Muscle layer of duodenum (tissue), 2 donors: ENCODE results near the gene TCF4.

Experiments
- H3K27ac ChIP-seq: one replicate; pipeline ENCODE4 v1.7.0; 2013; ENCODE audit warnings: mild to moderate bottlenecking, low read length
- H3K27me3 ChIP-seq: one replicate; pipeline ENCODE4 v1.7.0; 2013; ENCODE audit warnings: low read depth, mild to moderate bottlenecking, control low read depth, low read length
- H3K36me3 ChIP-seq, 2 donors: one replicate each; pipeline ENCODE4 v1.7.0; 2013; ENCODE audit warnings: low read length in 2 of 2, control low read depth in 1 of 2, mild to moderate bottlenecking in 1 of 2; ENCODE audit not compliant: insufficient read depth in 2 of 2, control insufficient read depth in 1 of 2
- H3K4me1 ChIP-seq, 2 donors: one replicate each; pipeline ENCODE4 v1.7.0; 2013; ENCODE audit warnings: low read length in 2 of 2, mild to moderate bottlenecking in 2 of 2, control low read depth in 1 of 2, moderate library complexity in 1 of 2; ENCODE audit not compliant: insufficient read depth in 2 of 2, control insufficient read depth in 1 of 2
- H3K4me3 ChIP-seq, 2 donors: one replicate each; pipeline ENCODE4 v1.7.0; 2013; ENCODE audit warnings: low read length in 2 of 2, low read depth in 1 of 2, mild to moderate bottlenecking in 1 of 2
- H3K9me3 ChIP-seq, 2 donors: one replicate each; pipeline ENCODE4 v1.7.0; 2013; ENCODE audit warnings: low read length in 2 of 2, control low read depth in 1 of 2, mild to moderate bottlenecking in 1 of 2; ENCODE audit not compliant: control insufficient read depth in 1 of 2
- donor health status: healthy.

Gene TCF4

GRCh38 chr18:55256929-55257289 lies 331.1 kb downstream of the TCF4 start:
- Histone ChIP-seq H3K4me1 (peaks cover 0 to 13% of the 10 kb centered on the region in 2 donors), H3K27ac (no peak overlapping the region), H3K36me3 (peaks cover 15 to 39% of the 10 kb centered on the region in 2 donors), H3K4me3 (no peak overlapping the region), H3K27me3 (no peaks in the 10 kb centered on the region), H3K9me3 (no peaks in the 10 kb centered on the region)

DNA sequence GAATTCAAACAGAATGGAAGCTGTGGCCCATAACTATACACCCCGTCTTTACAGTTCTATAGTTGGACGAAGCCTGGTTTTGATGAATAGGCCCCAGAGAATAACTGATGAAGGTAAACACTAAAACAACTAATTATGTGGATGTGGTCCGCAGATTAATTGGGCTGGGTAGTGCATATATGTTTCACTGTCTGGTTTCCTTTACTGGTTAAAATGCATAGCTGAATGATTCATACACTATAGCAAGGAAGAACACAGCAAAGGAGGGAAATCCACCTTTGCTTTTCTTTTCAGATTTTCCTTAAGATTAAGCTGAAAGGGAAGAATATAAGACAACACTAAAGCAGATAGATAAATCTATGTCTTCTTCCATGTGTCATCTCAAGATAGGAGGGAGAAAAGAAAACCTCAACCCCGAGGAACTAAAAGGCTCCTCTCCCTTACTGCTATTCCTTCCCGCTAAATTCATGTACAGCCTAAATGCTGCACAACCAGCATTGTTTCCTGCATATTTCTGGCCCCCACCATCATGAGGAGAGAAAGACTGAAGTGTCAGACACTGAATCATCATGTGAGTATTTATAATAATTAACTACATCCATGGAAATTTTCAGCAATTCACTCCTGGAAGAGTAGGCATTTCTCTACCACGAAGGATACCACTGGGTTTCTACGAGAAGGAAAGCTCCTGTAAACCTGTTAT lies 331.6 kb downstream of the TCF4 start:
- H3K27ac ChIP-seq = no peak overlapping the region
- H3K27me3 ChIP-seq = no peaks in the 10 kb centered on the region
- H3K36me3 ChIP-seq = peaks cover 15 to 36% of the 10 kb centered on the region in 2 donors
- no peak overlapping the region for H3K4me3 ChIP-seq
- H3K9me3 ChIP-seq = no peaks in the 10 kb centered on the region
- H3K4me1 ChIP-seq = peaks cover 0 to 15% of the 10 kb centered on the region in 2 donors

- Histone ChIP-seq H3K27me3 (no peaks in the 10 kb centered on the region), H3K4me3 (no peak overlapping the region), H3K27ac (no peak overlapping the region), H3K9me3 (no peaks in the 10 kb centered on the region), H3K4me1 (peaks cover 0 to 15% of the 10 kb centered on the region in 2 donors), H3K36me3 (peaks cover 19 to 34% of the 10 kb centered on the region in 2 donors)
Measured at GRCh38 chr18:55253814-55254213, 334.2 kb downstream of the TCF4 start.

DNA sequence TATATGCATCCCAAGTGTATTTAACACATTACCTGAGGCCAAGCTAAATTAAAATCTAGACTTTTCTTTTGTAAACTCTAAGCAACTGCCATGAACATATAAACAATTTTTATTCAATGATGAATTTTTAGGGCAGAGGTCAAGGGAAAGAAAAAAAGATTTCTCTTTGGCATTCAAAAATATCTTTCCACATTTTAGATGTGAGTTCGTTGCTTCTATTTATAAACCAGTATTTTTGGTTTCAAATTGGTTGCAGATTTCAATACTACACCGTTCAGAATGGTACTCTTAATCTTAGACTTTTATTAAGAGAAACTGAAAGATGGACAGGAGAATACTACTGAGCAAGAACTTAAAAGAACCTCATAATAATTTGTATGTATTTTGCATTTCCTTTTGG lies 335.1 kb downstream of the TCF4 start:
- Histone ChIP-seq H3K9me3 (no peaks in the 10 kb centered on the region), H3K27ac (no peak overlapping the region), H3K4me3 (no peak overlapping the region), H3K27me3 (no peaks in the 10 kb centered on the region), H3K36me3 (peaks cover 19 to 34% of the 10 kb centered on the region in 2 donors), H3K4me1 (peaks cover 0 to 15% of the 10 kb centered on the region in 2 donors)

DNA sequence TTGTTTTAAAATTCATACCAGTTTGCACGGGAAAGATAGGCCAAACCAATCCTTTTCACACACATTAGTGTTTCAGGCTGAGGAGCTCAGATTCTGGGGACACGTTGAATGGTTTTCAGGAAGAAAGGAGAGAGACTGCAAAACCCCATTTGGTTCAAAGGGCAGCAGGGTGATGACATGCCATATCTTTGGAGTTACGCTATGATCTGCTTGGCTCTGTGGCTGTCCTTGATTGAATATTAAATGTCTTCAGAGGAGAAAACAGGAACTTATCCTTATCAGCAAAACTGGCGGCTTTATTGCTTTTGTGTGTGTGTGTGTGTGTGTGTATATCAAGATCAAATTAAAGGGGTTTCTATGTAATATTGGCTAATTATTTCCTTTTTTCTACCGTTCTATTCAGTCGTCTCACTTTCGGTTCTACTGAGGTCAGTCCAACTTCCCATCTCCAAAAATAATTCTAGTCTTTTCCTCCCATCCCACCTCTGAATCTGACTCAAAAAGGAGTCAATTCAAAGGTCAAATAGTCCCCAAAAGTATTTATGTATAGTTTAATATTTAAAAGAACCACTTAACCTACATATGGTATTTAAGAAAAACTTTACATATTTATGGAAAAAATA lies 335.8 kb downstream of the TCF4 start:
- peak overlapping the region; percentile 18 for H3K27ac ChIP-seq
- H3K4me1 ChIP-seq = peaks cover 0 to 15% of the 10 kb centered on the region in 2 donors
- no peaks in the 10 kb centered on the region for H3K9me3 ChIP-seq
- no peak overlapping the region for H3K4me3 ChIP-seq
- H3K27me3 ChIP-seq = no peaks in the 10 kb centered on the region
- peaks cover 18 to 34% of the 10 kb centered on the region in 2 donors for H3K36me3 ChIP-seq

DNA sequence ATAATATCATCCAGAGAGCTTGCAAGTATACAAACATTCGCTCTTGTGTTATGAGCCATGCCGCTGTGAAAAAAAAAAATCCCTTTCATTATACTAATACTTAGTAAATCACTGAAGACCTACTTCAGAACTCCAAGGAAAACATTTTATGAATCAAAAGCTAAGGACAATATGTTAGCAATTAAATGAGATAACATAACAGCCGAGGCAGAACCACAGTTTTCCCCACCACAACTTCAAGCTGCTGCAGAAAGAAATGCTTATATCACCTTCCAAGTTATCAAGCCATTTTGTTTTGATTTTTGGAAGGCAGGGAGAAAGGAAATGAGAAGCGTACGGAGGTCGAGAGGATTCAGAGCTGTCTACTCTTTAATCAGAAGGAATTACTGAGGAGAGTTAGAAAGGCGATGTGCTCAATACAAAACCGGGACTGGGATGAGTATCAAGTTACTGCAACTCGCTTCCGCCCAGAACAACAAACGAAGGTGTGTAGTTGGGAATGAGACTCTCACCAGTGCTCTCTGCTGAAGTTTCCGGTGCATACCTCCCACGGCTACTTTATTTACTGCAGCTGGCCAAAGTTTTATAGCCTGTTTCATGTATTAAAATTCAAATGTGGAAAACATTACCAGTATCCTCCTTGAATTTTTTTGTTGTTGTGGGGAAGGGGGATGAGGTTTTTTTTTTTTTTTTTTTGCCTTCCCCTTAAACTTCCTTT lies 336.6 kb downstream of the TCF4 start:
- H3K4me3 ChIP-seq = no peak overlapping the region
- H3K4me1 ChIP-seq = peaks cover 0 to 15% of the 10 kb centered on the region in 2 donors
- H3K36me3 ChIP-seq = peaks cover 13 to 26% of the 10 kb centered on the region in 2 donors
- no peaks in the 10 kb centered on the region for H3K9me3 ChIP-seq
- H3K27ac ChIP-seq = no peak overlapping the region
- H3K27me3 ChIP-seq = no peaks in the 10 kb centered on the region

GRCh38 chr18:55250768-55251173 lies 337.2 kb downstream of the TCF4 start:
- no peaks in the 10 kb centered on the region for H3K9me3 ChIP-seq
- H3K27me3 ChIP-seq = no peaks in the 10 kb centered on the region
- no peak overlapping the region for H3K4me3 ChIP-seq
- peaks cover 13 to 20% of the 10 kb centered on the region in 2 donors for H3K36me3 ChIP-seq
- H3K27ac ChIP-seq = no peak overlapping the region
- H3K4me1 ChIP-seq = peaks cover 0 to 21% of the 10 kb centered on the region in 2 donors

DNA sequence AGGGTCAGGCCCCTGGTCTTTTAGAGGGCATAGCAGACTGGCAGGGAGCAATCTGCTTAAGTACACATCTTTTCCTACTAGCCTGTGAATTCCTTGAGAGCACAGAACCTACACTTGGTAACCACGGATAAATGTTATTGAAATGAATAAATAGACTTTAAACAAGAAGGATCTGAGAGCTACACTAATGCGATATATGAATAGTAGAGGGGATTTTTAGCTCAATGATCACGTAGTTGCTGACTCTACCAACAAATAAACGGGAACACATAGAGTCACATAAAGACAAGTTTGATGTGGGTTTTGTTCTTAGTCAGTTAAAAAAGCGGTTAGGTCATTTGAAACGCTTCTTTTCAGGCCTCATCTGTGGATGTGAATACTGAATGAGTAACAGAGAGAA lies 338.4 kb downstream of the TCF4 start:
- Histone ChIP-seq H3K27ac (no peak overlapping the region), H3K4me1 (peaks cover 0 to 33% of the 10 kb centered on the region in 2 donors), H3K4me3 (no peak overlapping the region), H3K36me3 (peaks cover 12 to 15% of the 10 kb centered on the region in 2 donors), H3K27me3 (no peaks in the 10 kb centered on the region), H3K9me3 (no peaks in the 10 kb centered on the region)

DNA sequence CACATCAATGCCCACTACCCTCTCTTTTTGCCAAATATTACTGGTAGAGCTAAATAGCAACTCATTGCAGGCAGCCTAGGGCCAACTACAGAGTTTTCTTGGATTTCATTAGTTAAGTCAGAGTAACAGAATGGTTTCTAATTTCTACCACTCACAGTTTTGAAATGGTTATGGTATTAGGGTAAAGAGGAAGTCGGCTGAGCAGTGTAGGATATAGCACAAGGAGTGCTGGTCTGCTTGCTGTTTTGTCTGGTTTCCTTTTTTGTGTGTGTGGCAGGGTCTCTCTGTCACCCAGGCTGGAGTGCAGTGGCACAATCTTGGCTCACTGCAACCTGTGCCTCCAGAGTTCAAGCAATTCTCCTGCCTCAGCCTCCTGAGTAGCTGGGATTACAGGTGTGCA lies 339.5 kb downstream of the TCF4 start:
- H3K4me1 ChIP-seq = peaks cover 0 to 35% of the 10 kb centered on the region in 2 donors
- no peak overlapping the region for H3K4me3 ChIP-seq
- H3K9me3 ChIP-seq = no peaks in the 10 kb centered on the region
- no peaks in the 10 kb centered on the region for H3K27me3 ChIP-seq
- no peak overlapping the region for H3K27ac ChIP-seq
- peaks cover 5 to 7% of the 10 kb centered on the region in 2 donors for H3K36me3 ChIP-seq

GRCh38 chr18:55247032-55247431 lies 341.0 kb downstream of the TCF4 start:
- Histone ChIP-seq H3K9me3 (no peaks in the 10 kb centered on the region), H3K4me1 (peaks cover 0 to 24% of the 10 kb centered on the region in 2 donors), H3K27me3 (no peaks in the 10 kb centered on the region), H3K36me3 (peaks cover 5 to 7% of the 10 kb centered on the region in 2 donors), H3K4me3 (no peak overlapping the region), H3K27ac (no peak overlapping the region)

DNA sequence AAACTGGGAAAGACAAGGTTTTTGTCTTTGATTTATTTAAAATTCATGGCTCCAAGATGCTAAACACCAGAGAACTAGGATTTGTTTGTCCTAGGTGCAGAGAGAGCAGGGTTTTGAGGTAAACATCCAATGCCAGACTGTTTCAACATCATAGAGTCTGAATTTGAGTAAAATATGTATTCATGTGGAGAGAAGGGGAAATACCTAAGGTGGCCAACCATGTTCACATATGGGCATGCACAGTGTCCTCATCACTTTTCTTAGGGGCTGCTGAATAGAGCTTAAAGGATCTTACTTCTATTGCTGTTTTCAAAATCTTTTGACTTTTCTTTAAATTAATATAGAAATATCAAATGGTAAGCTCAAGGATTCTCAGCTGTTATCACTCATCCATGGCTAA lies 341.7 kb downstream of the TCF4 start:
- Histone ChIP-seq H3K9me3 (no peaks in the 10 kb centered on the region), H3K27me3 (no peaks in the 10 kb centered on the region), H3K36me3 (peaks cover 5 to 7% of the 10 kb centered on the region in 2 donors), H3K4me3 (no peak overlapping the region), H3K4me1 (peaks cover 0 to 21% of the 10 kb centered on the region in 2 donors), H3K27ac (no peak overlapping the region)
